T-cell (primary cell): Measurements from ENCODE around the gene TMEM245. TPM values are rescaled to one million over a fixed set of nuclear protein-coding genes. Genes with fewer than 3 reads are reported as not detected.

ENCODE experiments used
- ATAC-seq, 4 experiments: fragments of 200-7000 bp in 3 of 4; fragments of 150-1000 bp in 1 of 4; cut with Tn5 transposase; replicated peaks in 1 of 4; 1 replicate in 3 of 4; 2 replicates in 1 of 4; pipeline ENCODE4 v1.10.0; 2021; ENCODE audit warnings: moderate library complexity in 3 of 4, mild to moderate bottlenecking in 2 of 4, moderate number of reproducible peaks in 1 of 4
- CTCF ChIA-PET, 2 donors: fragments of 300-600 bp; sonication (Branson Sonifier 250); formaldehyde crosslinking; loops; one replicate each; lab custom pipeline; 2022; ENCODE audit warnings: antibody characterized with exemption in 2 of 2; lab: Charles Lee
- POLR2A ChIA-PET, 2 donors: fragments of 300-600 bp; sonication (Branson Sonifier 250); formaldehyde crosslinking; loops; one replicate each; lab custom pipeline; 2022; ENCODE audit warnings: antibody characterized with exemption in 2 of 2; lab: Charles Lee
- DNase-seq, 35 experiments: peaks; one replicate each; pipeline versions ENCODE4 v3.0.0 to v3.0.0-alpha.2; 2013 to 2023
- H3K27ac ChIP-seq: one replicate; pipeline ENCODE4 v1.5.1; 2013; ENCODE audit warnings: low read length
- H3K27me3 ChIP-seq, 2 experiments: replicated peaks in 1 of 2; 1 replicate in 1 of 2; 2 replicates in 1 of 2; pipeline versions ENCODE4 v1.6.1 to v1.7.0; 2013; ENCODE audit warnings: low read length in 1 of 2, mixed read lengths in 1 of 2; ENCODE audit not compliant: control insufficient read depth in 2 of 2, insufficient read depth in 2 of 2; ENCODE audit errors: extremely low read depth in 1 of 2
- H3K36me3 ChIP-seq, 2 donors: 1 replicate in 1 of 2; 2 replicates in 1 of 2; pipeline versions ENCODE4 v1.6.1 to v1.7.0; 2013; ENCODE audit warnings: low read length in 1 of 2; ENCODE audit not compliant: control insufficient read depth in 2 of 2, insufficient read depth in 1 of 2; ENCODE audit errors: extremely low read depth in 1 of 2
- H3K4me1 ChIP-seq, 2 experiments: 1 replicate in 1 of 2; 2 replicates in 1 of 2; pipeline versions ENCODE4 v1.6.1 to v1.7.0; 2013; ENCODE audit warnings: low read length in 2 of 2, mixed read lengths in 1 of 2; ENCODE audit not compliant: insufficient read depth in 2 of 2, control insufficient read depth in 1 of 2; ENCODE audit errors: extremely low read depth in 1 of 2
- H3K4me3 ChIP-seq, 2 donors: 1 replicate in 1 of 2; 2 replicates in 1 of 2; pipeline versions ENCODE4 v1.5.1 to v1.7.0; 2013; ENCODE audit warnings: mild to moderate bottlenecking in 2 of 2, low read length in 1 of 2, moderate library complexity in 1 of 2; ENCODE audit not compliant: control insufficient read depth in 1 of 2; ENCODE audit errors: extremely low read depth in 1 of 2
- H3K9me3 ChIP-seq: 2 replicates; pipeline ENCODE4 v1.7.0; 2013
- H3K27ac Mint-ChIP-seq, 2 donors: one replicate each; pipeline ENCODE4 v1.8.0; 2020 to 2021; ENCODE audit warnings: mild to moderate bottlenecking in 2 of 2, mixed read lengths in 2 of 2
- H3K27me3 Mint-ChIP-seq, 2 donors: one replicate each; pipeline ENCODE4 v1.8.0; 2021 to 2022; ENCODE audit warnings: mixed read lengths in 2 of 2
- H3K36me3 Mint-ChIP-seq: one replicate; pipeline ENCODE4 v1.8.0; 2021; ENCODE audit warnings: mixed read lengths
- H3K4me1 Mint-ChIP-seq, 3 donors: one replicate each; pipeline ENCODE4 v1.8.0; 2020 to 2022; ENCODE audit warnings: mixed read lengths in 3 of 3, mild to moderate bottlenecking in 1 of 3
- H3K4me3 Mint-ChIP-seq, 3 donors: one replicate each; pipeline ENCODE4 v1.8.0; 2020 to 2022; ENCODE audit warnings: mild to moderate bottlenecking in 3 of 3, mixed read lengths in 3 of 3, moderate library complexity in 3 of 3
- H3K9me3 Mint-ChIP-seq, 3 donors: one replicate each; pipeline ENCODE4 v1.8.0; 2020 to 2022; ENCODE audit warnings: mixed read lengths in 3 of 3
- WGBS: methylation state at CpG from one replicate; pipeline ENCODE4 v1.1.5; 2013; ENCODE audit warnings: missing lambda C conversion rate; ENCODE audit not compliant: insufficient coverage; 5-methylcytosine and 5-hydroxymethylcytosine counted together
- total RNA-seq, 35 experiments: library from RNA in 6 of 35; stranded (reverse) in 6 of 35; fragments of 120-200 nt in 1 of 35; gene quantifications; one replicate each; pipeline versions ENCODE4 v1.2.1 to v1.2.4 and lab custom pipeline; 2013 to 2026

Gene TMEM245
- total RNA-seq, 5 donors from 2014 or later (not counting 1 experiment from before 2014, with no cell fraction given) = 32.5 to 68.1 (median 52.5) TPM

GRCh38 chr9:109113892-109114609 is 5.7 kb downstream of the TMEM245 start:
- Histone ChIP-seq H3K27me3 (no peaks in the 10 kb centered on the region), H3K4me3 (no peak overlapping the region), H3K27ac (no peak overlapping the region), H3K9me3 (no peaks in the 10 kb centered on the region), H3K4me1 (peaks cover 32 to 53% of the 10 kb centered on the region in 2 experiments), H3K36me3 (no peaks in the 10 kb centered on the region)
- POLR2A ChIA-PET = interaction anchor here in 1 of 2 donors (0.7 kb wide), 1 partner anchor 362 kb away, joined by 3 read pairs; no protein-coding TSS in a partner anchor
- peak overlapping the region; percentile 21 to 59 (median 52) for H3K4me3 Mint-ChIP-seq
- no peaks in the 10 kb centered on the region for H3K9me3 Mint-ChIP-seq
- WGBS = 93% methylated on average over 6 of the region's 12 CpGs
- DNase-seq = no peak
- peaks cover 21% of the 10 kb centered on the region for H3K36me3 Mint-ChIP-seq
- peaks cover 90 to 94% (median 91%) of the 10 kb centered on the region in 3 donors for H3K4me1 Mint-ChIP-seq
- ATAC-seq = no peak
- H3K27ac Mint-ChIP-seq = peak overlapping the region; percentile 68 to 81
- CTCF ChIA-PET = no interaction called here
- no peaks in the 10 kb centered on the region for H3K27me3 Mint-ChIP-seq

GRCh38 chr9:109113254-109113653 is 6.5 kb downstream of the TMEM245 start:
- ATAC-seq (no peak), DNase-seq (no peak)
- Histone ChIP-seq H3K36me3 (no peaks in the 10 kb centered on the region), H3K9me3 (no peaks in the 10 kb centered on the region), H3K4me1 (peaks cover 38 to 45% of the 10 kb centered on the region in 2 experiments), H3K27ac (no peak overlapping the region), H3K27me3 (no peaks in the 10 kb centered on the region), H3K4me3 (no peak overlapping the region)
- peaks cover 21% of the 10 kb centered on the region for H3K36me3 Mint-ChIP-seq
- H3K4me3 Mint-ChIP-seq = peak overlapping the region in 2 of 3 donors; percentile 52 to 59
- H3K9me3 Mint-ChIP-seq = no peaks in the 10 kb centered on the region
- POLR2A ChIA-PET = no interaction called here
- no peaks in the 10 kb centered on the region for H3K27me3 Mint-ChIP-seq
- peak overlapping the region in 1 of 2 donors; percentile 11 for H3K27ac Mint-ChIP-seq
- CTCF ChIA-PET = no interaction called here
- WGBS = 38% methylated on average over 1 of the region's 3 CpGs
- peaks cover 95% of the 10 kb centered on the region in 3 donors for H3K4me1 Mint-ChIP-seq

- peak overlapping the region; percentile 58 to 69 (median 65) for H3K4me3 Mint-ChIP-seq
- H3K27ac Mint-ChIP-seq = peak overlapping the region; percentile 89 to 91
- Histone ChIP-seq H3K4me1 (peaks cover 29 to 30% of the 10 kb centered on the region in 2 experiments), H3K9me3 (no peaks in the 10 kb centered on the region), H3K36me3 (no peaks in the 10 kb centered on the region), H3K27me3 (no peaks in the 10 kb centered on the region), H3K4me3 (no peak overlapping the region), H3K27ac (peak overlapping the region; percentile 68)
- ChIA-PET CTCF (interaction anchor here in 1 of 2 donors (0.6 to 0.9 kb wide), 3 partner anchors 10 to 196 kb away, joined by 3 to 4 read pairs (median 4); no protein-coding TSS in a partner anchor), POLR2A (interaction anchor here in 1 of 2 donors (0.7 kb wide), 1 partner anchor 9 kb away, joined by 3 read pairs; the partner anchor contains the start of gene TMEM245)
- H3K27me3 Mint-ChIP-seq = no peaks in the 10 kb centered on the region
- peaks cover 87 to 88% (median 88%) of the 10 kb centered on the region in 3 donors for H3K4me1 Mint-ChIP-seq
- peaks cover 15% of the 10 kb centered on the region for H3K36me3 Mint-ChIP-seq
- peak in 10 of 35 experiments; percentile 9 to 76 (median 25) for DNase-seq
- H3K9me3 Mint-ChIP-seq = no peaks in the 10 kb centered on the region
- ATAC-seq = peak; percentile 73 to 84 (median 79)
- WGBS = 0% methylated on average over 1 of the region's 5 CpGs
Observed at GRCh38 chr9:109110329-109111021, 9.3 kb downstream of the TMEM245 start.

GRCh38 chr9:109109967-109110328 is 9.8 kb downstream of the TMEM245 start:
- Histone ChIP-seq H3K4me3 (no peak overlapping the region), H3K27ac (peak overlapping the region; percentile 68), H3K36me3 (peaks cover 0 to 4% of the 10 kb centered on the region in 2 donors), H3K9me3 (no peaks in the 10 kb centered on the region), H3K27me3 (no peaks in the 10 kb centered on the region), H3K4me1 (peaks cover 29% of the 10 kb centered on the region in 2 experiments)
- H3K27me3 Mint-ChIP-seq = no peaks in the 10 kb centered on the region
- H3K36me3 Mint-ChIP-seq = peaks cover 20% of the 10 kb centered on the region
- POLR2A ChIA-PET = interaction anchor here (0.5 to 0.9 kb wide), 4 partner anchors 9 to 209 kb away, joined by 3 to 4 read pairs (median 4); no protein-coding TSS in a partner anchor
- CTCF ChIA-PET = interaction anchor here (1.1 to 1.4 kb wide), 3 partner anchors 8 to 10 kb away, joined by 3 read pairs; partner anchors contain the start of gene TMEM245 (in 1 of the 2)
- DNase-seq (no peak), ATAC-seq (no peak)
- H3K27ac Mint-ChIP-seq = peak overlapping the region; percentile 89 to 91
- peak overlapping the region; percentile 58 to 69 (median 65) for H3K4me3 Mint-ChIP-seq
- peaks cover 84 to 89% (median 85%) of the 10 kb centered on the region in 3 donors for H3K4me1 Mint-ChIP-seq
- no peaks in the 10 kb centered on the region for H3K9me3 Mint-ChIP-seq

GRCh38 chr9:109108318-109108717 is 11.4 kb downstream of the TMEM245 start:
- H3K27me3 ChIP-seq = no peaks in the 10 kb centered on the region
- peaks cover 23% of the 10 kb centered on the region for H3K36me3 Mint-ChIP-seq
- H3K4me1 ChIP-seq = peaks cover 23 to 27% of the 10 kb centered on the region in 2 experiments
- H3K4me1 Mint-ChIP-seq = peaks cover 72 to 83% (median 75%) of the 10 kb centered on the region in 3 donors
- H3K27ac ChIP-seq = no peak overlapping the region
- ChIA-PET POLR2A (interaction anchor here (0.7 to 1.4 kb wide), 3 partner anchors 15 to 856 kb away, joined by 3 to 9 read pairs (median 5); no protein-coding TSS in a partner anchor), CTCF (interaction anchor here in 1 of 2 donors (1.4 kb wide), 1 partner anchor 10 kb away, joined by 3 read pairs; no protein-coding TSS in a partner anchor)
- DNase-seq (no peak), ATAC-seq (no peak)
- no peak overlapping the region for H3K4me3 ChIP-seq
- H3K27ac Mint-ChIP-seq = peak overlapping the region; percentile 86 to 89
- no peaks in the 10 kb centered on the region for H3K27me3 Mint-ChIP-seq
- peaks cover 2 to 3% (median 3%) of the 10 kb centered on the region in 3 donors for H3K9me3 Mint-ChIP-seq
- peaks cover 3 to 4% of the 10 kb centered on the region in 2 donors for H3K36me3 ChIP-seq
- no CpG with 5 or more reads among the region's 4 CpGs for WGBS
- H3K4me3 Mint-ChIP-seq = peak overlapping the region; percentile 7 to 52 (median 43)
- H3K9me3 ChIP-seq = no peaks in the 10 kb centered on the region
